Activated B cell treated with CpG ODN at 0.5 μM for 24 hours (primary cell): Measurements from ENCODE around the gene ERC2. TPM values are rescaled to one million over a fixed set of nuclear protein-coding genes. Genes with fewer than 3 reads are reported as not detected.

Experiments used
- ATAC-seq: fragments of 200-7000 bp; cut with Tn5 transposase; one replicate; pipeline ENCODE4 v1.10.0; 2021; ENCODE audit warnings: low read depth, mild to moderate bottlenecking, moderate library complexity
- CTCF ChIA-PET: fragments of 350-600 bp; sonication (Branson Sonifier 250); formaldehyde crosslinking; loops from one replicate; lab custom pipeline; 2021; ENCODE audit warnings: antibody characterized with exemption; lab: Charles Lee
- POLR2A ChIA-PET: fragments of 350-600 bp; sonication (Branson Sonifier 250); formaldehyde crosslinking; loops from one replicate; lab custom pipeline; 2021; ENCODE audit warnings: antibody characterized with exemption; lab: Charles Lee
- DNase-seq: peaks from one replicate; pipeline ENCODE4 v3.0.0; 2022
- H3K27ac Mint-ChIP-seq: one replicate; pipeline ENCODE4 v1.8.0; 2020; ENCODE audit warnings: mixed read lengths
- H3K27me3 Mint-ChIP-seq: one replicate; pipeline ENCODE4 v1.8.0; 2021; ENCODE audit warnings: mixed read lengths
- H3K36me3 Mint-ChIP-seq: one replicate; pipeline ENCODE4 v1.8.0; 2021; ENCODE audit warnings: low read depth, mixed read lengths
- H3K4me1 Mint-ChIP-seq: one replicate; pipeline ENCODE4 v1.8.0; 2021; ENCODE audit warnings: mixed read lengths
- H3K4me3 Mint-ChIP-seq: one replicate; pipeline ENCODE4 v1.8.0; 2020; ENCODE audit warnings: mild to moderate bottlenecking, mixed read lengths
- H3K9me3 Mint-ChIP-seq: one replicate; pipeline ENCODE4 v1.8.0; 2020; ENCODE audit warnings: mixed read lengths
- intact Hi-C: fragments of 100-400 bp; cut with micrococcal nuclease; formaldehyde crosslinking; loops from one replicate; pipeline ENCODE4 v1.15.1; 2024
- total RNA-seq: library from RNA; stranded (reverse); gene quantifications from 2 replicates; pipeline ENCODE4 v1.2.3, GENCODE V29; 2022
- TF ChIP-seq, protein P1 (sequence below): fragments of 200-600 bp; IDR thresholded peaks from one replicate; pipeline ENCODE4 v1.8.0; 2022; ENCODE audit warnings: antibody characterized with exemption, mild to moderate bottlenecking

Gene ERC2
- total RNA-seq, 1 donor from 2014 or later, result not detected

DNA sequence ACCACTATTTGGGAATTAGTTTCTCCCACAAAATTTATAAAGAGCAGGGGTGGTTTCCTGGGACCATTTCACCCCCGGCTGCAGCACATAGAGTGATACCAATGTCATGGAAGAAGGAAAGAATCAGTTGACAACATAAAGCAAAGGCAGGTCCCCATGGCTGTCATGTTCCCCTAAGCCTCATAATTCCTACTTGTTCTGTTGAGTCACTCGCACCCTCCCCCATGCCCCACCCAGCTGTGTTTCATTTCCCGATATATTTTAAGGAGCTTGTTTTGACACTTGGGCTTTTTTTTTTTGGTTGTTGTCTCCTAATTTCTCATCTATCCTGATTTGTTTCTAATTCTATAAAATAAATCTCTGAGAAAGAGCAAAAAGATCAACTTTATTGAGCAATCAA lies 24.9 kb downstream of the ERC2 start:
- Mint-ChIP-seq H3K36me3 (no peaks in the 10 kb centered on the region), H3K27ac (no peak overlapping the region), H3K4me3 (no peak overlapping the region), H3K27me3 (peaks cover 8% of the 10 kb centered on the region), H3K9me3 (peaks cover 2% of the 10 kb centered on the region), H3K4me1 (no peaks in the 10 kb centered on the region)
- CTCF ChIA-PET, result no interaction called here
- TF ChIP-seq, protein P1, sequence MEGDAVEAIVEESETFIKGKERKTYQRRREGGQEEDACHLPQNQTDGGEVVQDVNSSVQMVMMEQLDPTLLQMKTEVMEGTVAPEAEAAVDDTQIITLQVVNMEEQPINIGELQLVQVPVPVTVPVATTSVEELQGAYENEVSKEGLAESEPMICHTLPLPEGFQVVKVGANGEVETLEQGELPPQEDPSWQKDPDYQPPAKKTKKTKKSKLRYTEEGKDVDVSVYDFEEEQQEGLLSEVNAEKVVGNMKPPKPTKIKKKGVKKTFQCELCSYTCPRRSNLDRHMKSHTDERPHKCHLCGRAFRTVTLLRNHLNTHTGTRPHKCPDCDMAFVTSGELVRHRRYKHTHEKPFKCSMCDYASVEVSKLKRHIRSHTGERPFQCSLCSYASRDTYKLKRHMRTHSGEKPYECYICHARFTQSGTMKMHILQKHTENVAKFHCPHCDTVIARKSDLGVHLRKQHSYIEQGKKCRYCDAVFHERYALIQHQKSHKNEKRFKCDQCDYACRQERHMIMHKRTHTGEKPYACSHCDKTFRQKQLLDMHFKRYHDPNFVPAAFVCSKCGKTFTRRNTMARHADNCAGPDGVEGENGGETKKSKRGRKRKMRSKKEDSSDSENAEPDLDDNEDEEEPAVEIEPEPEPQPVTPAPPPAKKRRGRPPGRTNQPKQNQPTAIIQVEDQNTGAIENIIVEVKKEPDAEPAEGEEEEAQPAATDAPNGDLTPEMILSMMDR, result no peak
- intact Hi-C loops, result no loop called here
- no peak for ATAC-seq
- DNase-seq, result no peak
- POLR2A ChIA-PET, result no interaction called here

DNA sequence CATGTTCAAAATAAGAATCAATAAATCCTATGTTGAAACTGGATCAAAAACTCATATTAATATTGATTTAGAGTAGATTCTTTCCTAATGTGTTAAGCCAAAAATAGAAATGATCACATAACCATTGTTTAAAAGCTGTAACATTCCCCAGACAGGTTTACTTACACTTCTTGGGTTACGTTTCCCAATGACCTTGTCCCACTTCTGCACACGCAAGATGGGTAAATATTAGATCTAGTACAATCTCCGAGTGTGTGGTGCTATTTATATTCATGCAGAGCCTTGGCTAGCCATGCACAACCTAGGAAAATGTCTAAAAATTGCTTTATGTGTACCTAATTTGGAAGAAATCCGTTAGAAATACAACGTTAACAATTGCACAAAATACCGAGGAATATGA lies 39.6 kb downstream of the ERC2 start:
- Mint-ChIP-seq H3K4me1 (no peaks in the 10 kb centered on the region), H3K27ac (no peak overlapping the region), H3K9me3 (peaks cover 3% of the 10 kb centered on the region), H3K27me3 (peaks cover 9% of the 10 kb centered on the region), H3K4me3 (no peak overlapping the region), H3K36me3 (no peaks in the 10 kb centered on the region)
- TF ChIP-seq, protein P1, result no peak
- ATAC-seq (no peak), DNase-seq (no peak)
- intact Hi-C loops, result no loop called here
- ChIA-PET POLR2A (no interaction called here), CTCF (no interaction called here)

GRCh38 chr3:56424885-56425284 lies 43.4 kb downstream of the ERC2 start:
- no peaks in the 10 kb centered on the region for H3K4me1 Mint-ChIP-seq
- no peaks in the 10 kb centered on the region for H3K36me3 Mint-ChIP-seq
- H3K27ac Mint-ChIP-seq, result no peak overlapping the region
- peaks cover 9% of the 10 kb centered on the region for H3K27me3 Mint-ChIP-seq
- H3K4me3 Mint-ChIP-seq, result no peak overlapping the region
- intact Hi-C loops, result no loop called here
- H3K9me3 Mint-ChIP-seq, result peaks cover 3% of the 10 kb centered on the region
- CTCF ChIA-PET, result no interaction called here
- ATAC-seq (no peak), DNase-seq (no peak)
- POLR2A ChIA-PET, result no interaction called here
- TF ChIP-seq, protein P1, result no peak

GRCh38 chr3:56424336-56424735 lies 43.9 kb downstream of the ERC2 start:
- intact Hi-C loops, result no loop called here
- Mint-ChIP-seq H3K4me3 (no peak overlapping the region), H3K27me3 (peaks cover 9% of the 10 kb centered on the region), H3K27ac (no peak overlapping the region), H3K9me3 (peaks cover 3% of the 10 kb centered on the region), H3K4me1 (no peaks in the 10 kb centered on the region), H3K36me3 (no peaks in the 10 kb centered on the region)
- TF ChIP-seq, protein P1, result no peak
- POLR2A ChIA-PET, result no interaction called here
- CTCF ChIA-PET, result no interaction called here
- DNase-seq (no peak), ATAC-seq (no peak)

DNA sequence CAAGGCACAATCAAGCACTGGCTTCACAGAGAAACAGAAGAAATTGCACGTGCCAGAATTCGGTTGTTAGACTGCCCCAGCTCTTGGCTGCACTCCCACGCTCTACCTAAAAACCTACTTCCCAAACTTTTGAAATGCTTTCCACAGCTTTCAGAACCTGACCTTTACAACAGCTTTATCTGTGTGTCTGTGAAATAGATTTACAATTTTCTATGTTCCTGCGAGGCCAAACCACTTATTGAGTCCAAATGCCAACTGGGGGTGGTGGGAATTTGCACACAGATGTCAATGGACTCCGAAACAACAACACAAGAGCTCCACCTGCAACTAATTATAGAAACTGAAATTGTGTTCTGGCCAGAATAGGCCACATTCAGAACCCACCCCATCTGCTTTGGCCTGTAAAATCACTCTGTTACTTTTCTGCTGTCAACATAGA lies 44.6 kb downstream of the ERC2 start:
- POLR2A ChIA-PET, result no interaction called here

More for the DNA sequence above, 44.6 kb downstream of the ERC2 start:
- CTCF ChIA-PET, result no interaction called here
- DNase-seq, result no peak
- H3K36me3 Mint-ChIP-seq, result no peaks in the 10 kb centered on the region
- peaks cover 9% of the 10 kb centered on the region for H3K27me3 Mint-ChIP-seq
- no peak overlapping the region for H3K27ac Mint-ChIP-seq
- no peak overlapping the region for H3K4me3 Mint-ChIP-seq
- peaks cover 3% of the 10 kb centered on the region for H3K9me3 Mint-ChIP-seq
- no peaks in the 10 kb centered on the region for H3K4me1 Mint-ChIP-seq
- ATAC-seq, result no peak
- intact Hi-C loops, result no loop called here
- TF ChIP-seq, protein P1, result no peak
